ENCODE measurements around the gene EHMT1. TPM values are rescaled to one million over a fixed set of nuclear protein-coding genes. Genes with fewer than 3 reads are reported as not detected.
"Not testable (repeated sequence)": the region's sequence is repeated elsewhere in the genome, so short reads cannot be mapped to it uniquely, and the experiment has no call there.

Gene EHMT1
- total RNA-seq, 4 donors from 2014 or later = 77.2 to 300 (median 161) TPM

DNA sequence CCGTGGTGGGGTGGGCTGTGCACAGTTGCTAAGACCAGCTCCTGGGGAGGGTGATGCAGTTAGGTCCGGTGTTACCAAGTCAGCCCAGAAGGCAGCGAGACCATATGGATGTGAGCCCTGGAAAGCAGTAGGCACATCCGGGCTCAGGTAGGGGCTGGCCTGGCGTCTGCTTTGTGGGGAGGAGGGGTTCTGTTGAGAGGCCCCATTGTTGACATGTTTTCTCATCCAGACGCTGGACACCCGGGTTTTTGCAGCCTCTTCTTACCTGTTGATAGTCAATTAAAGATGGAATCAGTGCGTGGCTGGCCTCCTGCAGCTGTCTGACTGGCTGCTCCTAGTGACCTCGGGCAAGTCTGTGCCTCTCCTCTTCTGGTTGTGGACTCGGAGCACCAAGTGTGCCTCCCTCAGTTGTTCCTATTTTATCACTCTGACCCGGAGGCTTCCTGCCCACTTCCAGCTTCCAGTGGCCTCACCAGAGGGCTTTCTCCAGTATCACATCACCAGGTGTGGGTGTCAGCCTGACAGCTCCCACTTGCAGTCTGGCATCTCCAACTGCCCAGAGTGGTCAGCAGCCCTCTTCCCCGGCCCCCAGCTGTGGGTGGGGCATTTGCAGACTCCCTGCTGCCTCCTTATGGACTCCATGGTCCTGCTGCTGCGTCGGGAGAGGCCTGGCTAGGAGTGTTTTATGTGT lies 90.8 kb downstream of the EHMT1 start:
- no peak for TF ChIP-seq POLR2A (IDR thresholded peaks at IDR 0.05)
- TF ChIP-seq, protein P1, sequence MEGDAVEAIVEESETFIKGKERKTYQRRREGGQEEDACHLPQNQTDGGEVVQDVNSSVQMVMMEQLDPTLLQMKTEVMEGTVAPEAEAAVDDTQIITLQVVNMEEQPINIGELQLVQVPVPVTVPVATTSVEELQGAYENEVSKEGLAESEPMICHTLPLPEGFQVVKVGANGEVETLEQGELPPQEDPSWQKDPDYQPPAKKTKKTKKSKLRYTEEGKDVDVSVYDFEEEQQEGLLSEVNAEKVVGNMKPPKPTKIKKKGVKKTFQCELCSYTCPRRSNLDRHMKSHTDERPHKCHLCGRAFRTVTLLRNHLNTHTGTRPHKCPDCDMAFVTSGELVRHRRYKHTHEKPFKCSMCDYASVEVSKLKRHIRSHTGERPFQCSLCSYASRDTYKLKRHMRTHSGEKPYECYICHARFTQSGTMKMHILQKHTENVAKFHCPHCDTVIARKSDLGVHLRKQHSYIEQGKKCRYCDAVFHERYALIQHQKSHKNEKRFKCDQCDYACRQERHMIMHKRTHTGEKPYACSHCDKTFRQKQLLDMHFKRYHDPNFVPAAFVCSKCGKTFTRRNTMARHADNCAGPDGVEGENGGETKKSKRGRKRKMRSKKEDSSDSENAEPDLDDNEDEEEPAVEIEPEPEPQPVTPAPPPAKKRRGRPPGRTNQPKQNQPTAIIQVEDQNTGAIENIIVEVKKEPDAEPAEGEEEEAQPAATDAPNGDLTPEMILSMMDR (IDR thresholded peaks at IDR 0.05) = no peak
- DNase-seq = no peak
- Histone ChIP-seq H3K4me1 (peaks cover 0 to 11% (median 5%) of the 10 kb centered on the region in 4 donors), H3K27me3 (no peaks in the 10 kb centered on the region), H3K9me3 (no peaks in the 10 kb centered on the region), H3K4me3 (no peak overlapping the region), H3K36me3 (peaks cover 0 to 15% (median 0%) of the 10 kb centered on the region in 3 donors), H3K27ac (no peak overlapping the region)

DNA sequence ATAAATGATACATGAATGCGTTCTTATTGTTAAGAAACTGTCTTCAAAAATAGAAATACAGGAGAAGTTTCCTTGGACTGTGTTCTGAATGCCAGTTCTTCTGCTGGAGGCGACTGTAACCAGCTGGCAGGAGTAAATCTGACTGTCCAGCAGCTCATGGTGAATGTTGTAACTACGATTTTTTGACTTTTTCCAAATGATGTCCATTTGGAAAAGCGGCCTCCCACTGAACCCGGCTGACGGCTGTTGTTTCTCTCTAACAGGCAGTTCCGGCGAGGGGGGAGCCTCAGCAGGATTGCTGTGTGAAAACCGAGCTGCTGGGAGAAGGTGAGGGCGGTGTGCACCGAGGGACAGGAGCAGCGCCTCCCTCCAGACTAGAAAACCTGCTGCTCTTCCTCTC lies 91.9 kb downstream of the EHMT1 start:
- Histone ChIP-seq H3K4me1 (peaks cover 0 to 5% (median 2%) of the 10 kb centered on the region in 4 donors), H3K27ac (no peak overlapping the region), H3K4me3 (no peak overlapping the region), H3K36me3 (peaks cover 0 to 15% (median 0%) of the 10 kb centered on the region in 3 donors), H3K27me3 (no peaks in the 10 kb centered on the region), H3K9me3 (no peaks in the 10 kb centered on the region)
- TF ChIP-seq POLR2A (IDR thresholded peaks at IDR 0.05) = no peak
- TF ChIP-seq, protein P1 (IDR thresholded peaks at IDR 0.05) = no peak
- DNase-seq = no peak

GRCh38 chr9:137711678-137712105 lies 92.9 kb downstream of the EHMT1 start:
- TF ChIP-seq, protein P1 (IDR thresholded peaks at IDR 0.05) = no peak
- no peak for TF ChIP-seq POLR2A (IDR thresholded peaks at IDR 0.05)
- H3K4me3 ChIP-seq = no peak overlapping the region
- H3K27ac ChIP-seq = no peak overlapping the region
- H3K4me1 ChIP-seq = no peaks in the 10 kb centered on the region
- no peak for DNase-seq
- H3K36me3 ChIP-seq = peaks cover 0 to 18% (median 0%) of the 10 kb centered on the region in 3 donors
- no peaks in the 10 kb centered on the region for H3K27me3 ChIP-seq
- H3K9me3 ChIP-seq = no peaks in the 10 kb centered on the region

DNA sequence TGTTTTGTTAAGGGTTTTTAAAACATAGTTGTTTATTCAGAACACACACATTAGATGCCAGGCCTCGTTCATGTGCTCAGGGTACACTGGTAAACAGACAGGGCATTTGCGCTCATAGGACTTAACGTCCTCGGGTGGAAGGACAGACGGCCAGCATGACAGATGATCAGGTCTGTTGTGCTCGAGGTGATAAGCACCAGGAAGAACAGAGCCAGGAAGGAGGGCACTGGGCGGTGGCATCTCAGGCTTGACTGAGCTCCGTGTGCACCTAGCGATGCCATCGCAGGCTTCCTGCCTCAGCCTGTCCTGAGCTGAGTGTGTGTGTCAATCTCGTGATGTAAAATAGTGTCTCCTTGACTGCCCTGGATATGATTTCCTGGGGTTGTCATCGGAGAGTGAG lies 96.5 kb downstream of the EHMT1 start:
- no peaks in the 10 kb centered on the region for H3K4me1 ChIP-seq
- TF ChIP-seq, protein P1 (IDR thresholded peaks at IDR 0.05) = no peak
- no peak for TF ChIP-seq POLR2A (IDR thresholded peaks at IDR 0.05)
- H3K27ac ChIP-seq = no peak overlapping the region
- peaks cover 0 to 48% (median 0%) of the 10 kb centered on the region in 3 donors for H3K36me3 ChIP-seq
- no peaks in the 10 kb centered on the region for H3K9me3 ChIP-seq
- no peak overlapping the region for H3K4me3 ChIP-seq
- no peaks in the 10 kb centered on the region for H3K27me3 ChIP-seq
- no peak for DNase-seq

- peaks cover 0 to 53% (median 0%) of the 10 kb centered on the region in 3 donors for H3K36me3 ChIP-seq
- H3K4me1 ChIP-seq, H3K9me3 ChIP-seq, H3K27ac ChIP-seq, H3K27me3 ChIP-seq, DNase-seq, H3K4me3 ChIP-seq: not testable (repeated sequence)
Observed at GRCh38 chr9:137715866-137716693, 97.3 kb downstream of the EHMT1 start.

Data from Peyer's patch (tissue), 4 donors.